Islet precursor cell (in vitro differentiated cells): Measurements from ENCODE around the gene LIPK.
A peak's percentile ranks its signal among the peaks of the same experiment; 100 is the strongest.

ENCODE experiments used
- DNase-seq: peaks from one replicate; pipeline ENCODE4 v3.0.0-alpha.2; 2018

Gene LIPK

DNA sequence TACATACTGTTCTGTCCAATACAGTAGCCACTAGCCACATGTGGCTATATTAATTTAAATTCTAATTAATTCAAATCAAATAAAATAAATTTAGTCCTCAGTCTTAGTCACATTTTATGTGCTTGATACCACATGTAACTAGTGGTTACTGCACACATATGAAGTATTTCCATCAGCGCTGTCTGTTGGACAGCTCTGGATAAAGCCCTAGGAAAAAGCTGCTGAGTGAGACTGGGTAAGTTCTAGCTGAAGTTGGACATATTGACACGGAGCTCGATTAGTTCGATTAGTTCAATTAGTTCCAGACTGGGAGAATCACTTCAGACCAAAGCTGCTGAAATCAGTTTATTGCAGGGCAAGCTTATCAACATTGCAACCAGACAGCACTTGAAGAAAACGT is 81.4 kb downstream of the LIPK start:
- DNase-seq = no peak

GRCh38 chr10:88788924-88789323 is 82.9 kb downstream of the LIPK start:
- DNase-seq = no peak

DNA sequence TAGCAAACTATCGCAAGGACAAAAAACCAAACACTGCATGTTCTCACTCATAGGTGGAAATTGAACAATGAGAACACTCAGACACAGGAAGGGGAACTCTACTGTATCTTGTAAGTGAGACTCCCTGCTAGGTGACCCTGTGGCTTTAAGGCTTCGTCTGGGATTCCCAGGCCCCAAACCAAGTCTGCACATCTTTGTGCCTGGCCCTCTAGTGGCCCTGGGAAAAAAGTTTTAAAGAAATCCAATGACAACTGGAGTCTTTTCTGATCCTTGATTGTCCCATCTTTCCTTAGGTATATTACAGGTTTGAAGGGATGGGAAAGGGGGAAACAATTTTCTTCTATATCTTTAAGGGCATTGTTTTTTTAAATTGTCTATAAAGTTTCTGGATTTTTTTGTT is 85.9 kb downstream of the LIPK start:
- peak; percentile 73 for DNase-seq

DNA sequence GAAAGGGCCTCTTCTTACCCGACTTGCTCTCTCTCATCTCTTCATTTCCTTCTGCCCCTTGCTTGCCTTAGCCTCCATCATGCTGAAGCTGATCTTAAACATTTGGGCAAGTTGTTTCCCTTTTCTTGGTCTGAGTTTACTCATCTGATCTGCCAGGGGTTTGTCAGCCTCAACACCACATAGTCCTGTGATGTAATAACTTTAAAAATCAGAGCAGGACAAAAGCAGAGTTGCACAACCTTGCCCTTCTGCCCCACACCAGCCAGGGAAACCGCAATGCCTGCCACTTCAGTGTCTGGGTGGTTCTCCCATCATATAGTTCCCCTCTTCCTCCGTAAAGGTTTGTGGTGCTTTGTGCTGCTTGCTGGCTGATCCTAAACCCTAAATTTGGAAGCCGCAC is 86.6 kb downstream of the LIPK start:
- DNase-seq = no peak

DNA sequence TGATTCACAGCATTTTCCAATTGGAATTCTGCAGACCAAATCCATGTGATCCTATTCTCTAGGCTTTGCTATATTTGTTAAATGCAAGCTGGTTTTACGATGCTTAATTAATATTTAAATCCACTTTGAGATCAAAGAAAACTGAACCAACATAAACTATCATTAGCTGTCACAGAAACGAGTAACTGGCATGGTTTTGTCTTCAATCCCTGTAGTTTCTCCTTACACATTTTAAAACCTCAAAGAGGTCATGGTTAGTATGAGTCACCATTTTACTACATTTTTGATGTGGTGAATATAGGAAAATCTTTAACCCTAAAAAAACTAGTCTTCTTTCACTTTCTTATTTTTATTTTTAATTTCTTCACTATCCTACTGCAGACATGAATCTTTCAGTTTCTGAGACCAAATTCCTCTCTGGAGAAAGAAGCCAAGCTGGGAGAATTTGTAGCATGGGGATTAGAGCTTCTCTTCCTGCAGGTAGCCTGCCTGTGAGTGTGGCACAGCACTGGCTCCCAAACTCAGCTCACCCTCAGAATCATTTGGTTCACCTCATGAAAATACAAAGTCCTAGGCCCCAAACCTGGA is 87.8 kb downstream of the LIPK start:
- DNase-seq = no peak

GRCh38 chr10:88794731-88795130 is 88.7 kb downstream of the LIPK start:
- DNase-seq = no peak

GRCh38 chr10:88800152-88801125 is 94.4 kb downstream of the LIPK start:
- peak; percentile 75 for DNase-seq
